Measurements from ENCODE around the gene TMEM209.

DNA sequence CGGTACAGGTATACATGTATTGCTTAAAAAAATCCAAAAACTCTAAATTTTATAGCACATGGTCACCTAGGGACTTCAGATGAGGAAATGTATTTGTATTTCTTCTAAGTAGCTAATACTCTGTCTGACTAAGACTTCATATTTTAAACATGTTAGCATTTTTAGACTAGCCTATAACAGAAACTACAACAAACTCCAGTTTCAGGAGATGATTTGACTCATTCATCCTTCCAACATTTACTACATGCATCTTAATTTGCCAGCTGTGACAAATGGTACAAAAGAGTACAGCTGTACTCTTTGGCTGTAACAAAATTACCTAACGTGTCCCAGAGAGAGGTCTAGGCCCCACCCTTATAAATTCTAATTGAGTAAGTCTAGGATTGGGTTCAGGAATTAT, 22.2 kb downstream of the TMEM209 start:
- TF ChIP-seq ZBTB21 (CRISPR knock-in tag; IDR thresholded peaks at IDR 0.05; ENCODE audit: borderline replicate concordance) (no peak), NR2C2 (CRISPR knock-in tag; IDR thresholded peaks at IDR 0.05) (no peak), FOXJ3 (CRISPR knock-in tag; IDR thresholded peaks at IDR 0.05; ENCODE audit: borderline replicate concordance) (no peak), SP1 (CRISPR knock-in tag; conservative IDR thresholded peaks at IDR 0.05) (no peak), TP53 (CRISPR knock-in tag; IDR thresholded peaks at IDR 0.05) (no peak), CBFB (CRISPR knock-in tag; IDR thresholded peaks at IDR 0.05; ENCODE audit: low read depth) (no peak), ESRRA (CRISPR knock-in tag; IDR thresholded peaks at IDR 0.05; ENCODE audit: borderline replicate concordance) (no peak)
- TF ChIP-seq, protein P1, sequence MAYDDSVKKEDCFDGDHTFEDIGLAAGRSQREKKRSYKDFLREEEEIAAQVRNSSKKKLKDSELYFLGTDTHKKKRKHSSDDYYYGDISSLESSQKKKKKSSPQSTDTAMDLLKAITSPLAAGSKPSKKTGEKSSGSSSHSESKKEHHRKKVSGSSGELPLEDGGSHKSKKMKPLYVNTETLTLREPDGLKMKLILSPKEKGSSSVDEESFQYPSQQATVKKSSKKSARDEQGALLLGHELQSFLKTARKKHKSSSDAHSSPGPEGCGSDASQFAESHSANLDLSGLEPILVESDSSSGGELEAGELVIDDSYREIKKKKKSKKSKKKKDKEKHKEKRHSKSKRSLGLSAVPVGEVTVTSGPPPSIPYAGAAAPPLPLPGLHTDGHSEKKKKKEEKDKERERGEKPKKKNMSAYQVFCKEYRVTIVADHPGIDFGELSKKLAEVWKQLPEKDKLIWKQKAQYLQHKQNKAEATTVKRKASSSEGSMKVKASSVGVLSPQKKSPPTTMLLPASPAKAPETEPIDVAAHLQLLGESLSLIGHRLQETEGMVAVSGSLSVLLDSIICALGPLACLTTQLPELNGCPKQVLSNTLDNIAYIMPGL (CRISPR knock-in tag; IDR thresholded peaks at IDR 0.05) = no peak
- TF ChIP-seq, protein P2, sequence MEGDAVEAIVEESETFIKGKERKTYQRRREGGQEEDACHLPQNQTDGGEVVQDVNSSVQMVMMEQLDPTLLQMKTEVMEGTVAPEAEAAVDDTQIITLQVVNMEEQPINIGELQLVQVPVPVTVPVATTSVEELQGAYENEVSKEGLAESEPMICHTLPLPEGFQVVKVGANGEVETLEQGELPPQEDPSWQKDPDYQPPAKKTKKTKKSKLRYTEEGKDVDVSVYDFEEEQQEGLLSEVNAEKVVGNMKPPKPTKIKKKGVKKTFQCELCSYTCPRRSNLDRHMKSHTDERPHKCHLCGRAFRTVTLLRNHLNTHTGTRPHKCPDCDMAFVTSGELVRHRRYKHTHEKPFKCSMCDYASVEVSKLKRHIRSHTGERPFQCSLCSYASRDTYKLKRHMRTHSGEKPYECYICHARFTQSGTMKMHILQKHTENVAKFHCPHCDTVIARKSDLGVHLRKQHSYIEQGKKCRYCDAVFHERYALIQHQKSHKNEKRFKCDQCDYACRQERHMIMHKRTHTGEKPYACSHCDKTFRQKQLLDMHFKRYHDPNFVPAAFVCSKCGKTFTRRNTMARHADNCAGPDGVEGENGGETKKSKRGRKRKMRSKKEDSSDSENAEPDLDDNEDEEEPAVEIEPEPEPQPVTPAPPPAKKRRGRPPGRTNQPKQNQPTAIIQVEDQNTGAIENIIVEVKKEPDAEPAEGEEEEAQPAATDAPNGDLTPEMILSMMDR (IDR thresholded peaks at IDR 0.05) = no peak
- TF ChIP-seq, protein P3, sequence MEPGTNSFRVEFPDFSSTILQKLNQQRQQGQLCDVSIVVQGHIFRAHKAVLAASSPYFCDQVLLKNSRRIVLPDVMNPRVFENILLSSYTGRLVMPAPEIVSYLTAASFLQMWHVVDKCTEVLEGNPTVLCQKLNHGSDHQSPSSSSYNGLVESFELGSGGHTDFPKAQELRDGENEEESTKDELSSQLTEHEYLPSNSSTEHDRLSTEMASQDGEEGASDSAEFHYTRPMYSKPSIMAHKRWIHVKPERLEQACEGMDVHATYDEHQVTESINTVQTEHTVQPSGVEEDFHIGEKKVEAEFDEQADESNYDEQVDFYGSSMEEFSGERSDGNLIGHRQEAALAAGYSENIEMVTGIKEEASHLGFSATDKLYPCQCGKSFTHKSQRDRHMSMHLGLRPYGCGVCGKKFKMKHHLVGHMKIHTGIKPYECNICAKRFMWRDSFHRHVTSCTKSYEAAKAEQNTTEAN (CRISPR knock-in tag; IDR thresholded peaks at IDR 0.05) = no peak
- TF ChIP-seq, protein P4, sequence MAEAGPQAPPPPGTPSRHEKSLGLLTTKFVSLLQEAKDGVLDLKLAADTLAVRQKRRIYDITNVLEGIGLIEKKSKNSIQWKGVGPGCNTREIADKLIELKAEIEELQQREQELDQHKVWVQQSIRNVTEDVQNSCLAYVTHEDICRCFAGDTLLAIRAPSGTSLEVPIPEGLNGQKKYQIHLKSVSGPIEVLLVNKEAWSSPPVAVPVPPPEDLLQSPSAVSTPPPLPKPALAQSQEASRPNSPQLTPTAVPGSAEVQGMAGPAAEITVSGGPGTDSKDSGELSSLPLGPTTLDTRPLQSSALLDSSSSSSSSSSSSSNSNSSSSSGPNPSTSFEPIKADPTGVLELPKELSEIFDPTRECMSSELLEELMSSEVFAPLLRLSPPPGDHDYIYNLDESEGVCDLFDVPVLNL (CRISPR knock-in tag; IDR thresholded peaks at IDR 0.05; ENCODE audit: borderline replicate concordance, low read depth) = no peak
- TF ChIP-seq, protein P5, sequence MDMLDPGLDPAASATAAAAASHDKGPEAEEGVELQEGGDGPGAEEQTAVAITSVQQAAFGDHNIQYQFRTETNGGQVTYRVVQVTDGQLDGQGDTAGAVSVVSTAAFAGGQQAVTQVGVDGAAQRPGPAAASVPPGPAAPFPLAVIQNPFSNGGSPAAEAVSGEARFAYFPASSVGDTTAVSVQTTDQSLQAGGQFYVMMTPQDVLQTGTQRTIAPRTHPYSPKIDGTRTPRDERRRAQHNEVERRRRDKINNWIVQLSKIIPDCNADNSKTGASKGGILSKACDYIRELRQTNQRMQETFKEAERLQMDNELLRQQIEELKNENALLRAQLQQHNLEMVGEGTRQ (CRISPR knock-in tag; IDR thresholded peaks at IDR 0.05) = no peak
